COLO829 (cell line): Measurements from ENCODE around the gene KCTD1.
"Not testable (repeated sequence)": the region's sequence is repeated elsewhere in the genome, so short reads cannot be mapped to it uniquely, and the experiment has no call there.

Experiments
- DNase-seq: peaks from one replicate; pipeline ENCODE4 v3.0.0; 2012; ENCODE audit warnings: low spot score

Gene KCTD1

DNA sequence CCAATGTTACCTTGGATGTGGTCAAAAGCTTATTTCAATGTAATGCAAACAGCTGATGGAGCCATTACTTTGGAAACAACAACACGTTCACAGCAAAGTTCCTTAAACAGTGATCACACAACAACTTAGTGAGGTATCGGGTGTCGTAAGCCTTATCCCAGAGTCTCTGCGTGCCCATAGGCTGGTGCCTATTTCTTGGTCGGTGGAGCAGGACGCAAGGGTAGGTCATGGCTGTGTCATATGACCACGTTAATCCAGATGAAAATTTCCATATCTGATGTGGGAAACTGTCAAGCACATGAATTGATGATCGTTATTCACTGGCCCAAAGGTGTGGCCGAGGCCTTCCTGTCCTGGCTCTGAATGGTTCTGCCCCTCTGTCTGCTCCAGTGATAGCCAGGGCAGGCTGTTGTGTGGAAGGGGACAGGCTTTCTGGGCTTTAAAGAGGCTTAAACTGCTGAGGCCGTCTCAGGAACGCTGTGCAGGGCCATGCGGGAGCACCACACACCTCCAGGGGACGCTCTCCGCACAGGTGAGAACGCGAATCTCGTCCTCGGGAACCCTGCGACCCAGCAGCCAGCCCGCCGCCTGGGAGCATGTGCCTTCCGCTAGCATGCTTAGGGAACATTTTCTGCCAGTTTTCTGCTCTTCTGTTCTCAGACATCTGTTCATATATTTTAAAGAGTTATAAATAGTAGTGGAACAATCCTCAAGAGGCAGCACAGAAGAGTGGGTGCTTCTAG lies 90.6 kb downstream of the KCTD1 start:
- no peak for DNase-seq

DNA sequence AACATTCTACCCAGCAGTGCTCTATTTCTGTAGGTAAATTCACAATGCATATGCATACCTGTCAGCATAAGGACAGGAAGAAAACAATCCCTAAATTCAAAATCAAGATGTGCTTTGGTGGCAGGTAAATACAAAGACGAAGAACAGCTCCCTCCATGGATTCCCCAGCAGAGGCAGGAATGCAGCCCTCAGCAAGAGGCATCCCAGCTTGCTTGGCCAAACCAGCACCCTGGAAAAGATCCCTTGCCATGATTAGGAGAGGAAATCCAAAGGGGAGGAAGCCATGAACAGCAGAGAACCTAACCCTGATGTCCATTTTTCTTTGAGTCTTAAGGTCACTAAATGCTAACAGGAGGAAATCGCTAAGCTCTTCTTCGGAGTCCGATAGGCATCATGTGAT lies 91.2 kb downstream of the KCTD1 start:
- DNase-seq: no peak

DNA sequence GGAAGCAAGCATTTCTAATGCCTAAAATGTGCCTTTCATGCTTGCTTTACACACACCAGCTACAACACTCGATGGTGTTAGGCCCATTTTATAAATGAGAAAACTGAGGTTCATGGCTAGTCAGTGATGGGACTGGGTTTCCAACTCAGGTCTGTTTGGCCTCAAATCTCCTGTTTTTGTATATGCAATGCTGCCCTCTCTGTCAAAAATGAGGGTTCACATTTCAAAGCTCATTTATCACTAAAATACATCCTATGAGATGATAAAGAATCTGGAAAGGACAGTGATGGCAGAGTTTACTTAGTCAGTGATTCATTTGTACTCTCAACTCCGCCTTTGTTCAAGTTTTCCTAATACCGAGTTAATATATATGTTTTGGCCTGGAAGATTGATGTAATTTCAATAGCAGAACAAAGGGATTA lies 92.3 kb downstream of the KCTD1 start:
- no peak for DNase-seq

DNA sequence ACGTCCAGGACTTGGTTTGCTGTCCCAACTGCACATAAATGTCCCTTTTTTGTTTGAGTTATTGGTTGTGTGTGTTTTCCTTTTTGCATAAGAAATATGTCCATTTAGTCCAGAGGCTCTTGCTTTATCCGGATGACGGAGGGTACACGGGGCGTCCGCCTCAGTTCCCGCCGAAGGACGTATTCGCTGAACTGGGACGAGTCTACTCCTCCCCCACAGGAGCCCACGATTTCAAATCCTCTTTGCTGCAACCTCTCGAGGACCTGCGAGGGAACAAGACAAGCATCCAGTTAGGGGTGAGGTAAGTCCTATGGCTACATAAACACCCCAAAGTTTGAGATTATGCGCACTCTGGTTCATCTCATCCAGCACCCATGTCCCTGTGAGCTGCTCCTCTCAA lies 92.7 kb downstream of the KCTD1 start:
- no peak for DNase-seq

DNA sequence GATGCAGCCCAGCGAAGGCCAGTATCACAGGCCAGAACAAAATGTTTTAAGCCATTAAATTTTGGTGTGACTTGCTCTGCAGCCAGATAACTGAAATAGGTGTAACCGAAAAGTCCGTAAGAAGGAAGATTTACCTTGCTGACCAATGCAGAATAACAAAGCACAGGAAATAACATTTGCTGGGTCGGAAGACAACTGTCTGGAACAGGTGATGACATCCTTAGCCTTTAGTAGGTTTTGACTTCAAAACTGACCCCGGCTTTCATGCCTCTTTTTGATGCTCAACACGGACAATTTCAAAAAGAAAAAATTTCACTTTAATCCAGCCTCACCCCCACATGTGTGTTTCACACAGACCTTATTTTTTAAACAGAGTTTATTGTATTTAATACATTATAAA lies 93.7 kb downstream of the KCTD1 start:
- no peak for DNase-seq

DNA sequence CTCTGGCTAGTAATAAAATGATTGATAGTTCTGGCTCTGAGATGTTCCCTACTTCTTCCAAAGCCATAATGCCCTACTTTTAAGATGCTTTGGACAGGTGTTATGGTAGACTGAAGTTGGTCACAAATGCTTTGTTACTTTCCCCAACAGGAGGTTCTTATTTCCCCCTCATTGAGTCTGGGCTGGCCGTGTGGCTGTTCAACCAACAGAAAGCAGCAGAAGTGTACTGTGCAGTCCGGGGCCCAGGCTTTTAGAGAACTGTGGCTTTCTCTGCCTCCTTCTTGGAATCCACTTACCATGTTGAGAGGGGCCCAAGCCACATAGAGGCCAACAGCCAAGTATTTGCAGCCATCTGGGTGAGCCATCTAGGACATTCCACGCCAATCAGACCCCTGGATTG lies 94.2 kb downstream of the KCTD1 start:
- DNase-seq: no peak

DNA sequence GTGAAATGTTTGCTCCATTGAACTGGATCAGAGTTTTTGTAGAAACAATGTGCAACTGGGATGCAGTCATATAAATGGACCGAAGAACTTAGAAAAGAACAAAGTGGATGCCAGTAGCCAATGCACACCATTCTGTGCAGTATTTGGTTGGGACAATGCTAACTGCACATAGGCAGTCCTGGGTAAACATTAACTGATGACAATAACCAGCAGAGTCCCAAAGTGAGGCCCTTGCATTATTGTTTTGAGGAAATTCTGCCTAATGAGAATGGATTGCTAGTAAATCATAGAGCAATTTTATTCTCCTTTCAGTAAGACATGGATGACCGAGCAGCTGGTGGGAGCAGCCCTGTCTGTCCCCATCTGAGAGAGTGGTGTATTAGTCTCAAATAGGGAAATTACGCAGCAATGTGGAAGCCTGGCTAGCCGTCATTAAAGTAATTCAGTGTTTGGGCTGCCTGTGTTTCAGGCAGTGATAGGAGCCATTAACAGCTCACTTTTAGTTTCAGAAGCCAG lies 94.9 kb downstream of the KCTD1 start:
- no peak for DNase-seq

DNA sequence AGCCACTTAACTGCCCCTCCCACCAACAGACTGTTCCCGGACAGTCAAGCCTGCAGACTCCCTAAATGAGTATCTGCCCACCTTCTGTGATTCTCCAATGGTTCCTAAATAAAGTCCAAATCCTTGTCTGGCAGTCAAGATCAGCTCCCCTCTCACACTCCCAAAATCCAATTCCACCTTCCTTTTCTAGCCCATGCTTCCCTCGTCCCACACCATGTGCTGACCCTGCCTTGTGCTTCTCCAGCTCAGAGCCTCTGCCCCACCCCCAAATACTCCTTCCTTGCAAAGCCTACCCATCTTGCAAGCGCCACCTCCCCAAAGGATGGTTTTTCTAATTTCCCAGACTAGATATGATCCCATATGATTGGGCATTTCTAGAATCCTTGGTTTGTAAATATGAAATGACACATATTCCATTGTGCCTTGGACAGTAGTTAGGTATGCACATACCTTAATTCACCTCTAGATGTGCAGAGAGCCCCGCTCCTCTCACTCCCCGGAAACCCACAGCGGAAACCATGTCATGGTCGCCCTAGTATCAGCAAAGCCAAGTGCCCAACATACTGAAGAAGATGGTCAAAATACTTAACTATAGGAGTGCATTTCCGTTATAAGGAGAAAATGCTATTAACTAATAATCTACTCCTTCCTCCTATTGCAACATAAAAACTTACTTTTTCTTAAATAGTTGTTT lies 97.2 kb downstream of the KCTD1 start:
- DNase-seq: no peak

DNA sequence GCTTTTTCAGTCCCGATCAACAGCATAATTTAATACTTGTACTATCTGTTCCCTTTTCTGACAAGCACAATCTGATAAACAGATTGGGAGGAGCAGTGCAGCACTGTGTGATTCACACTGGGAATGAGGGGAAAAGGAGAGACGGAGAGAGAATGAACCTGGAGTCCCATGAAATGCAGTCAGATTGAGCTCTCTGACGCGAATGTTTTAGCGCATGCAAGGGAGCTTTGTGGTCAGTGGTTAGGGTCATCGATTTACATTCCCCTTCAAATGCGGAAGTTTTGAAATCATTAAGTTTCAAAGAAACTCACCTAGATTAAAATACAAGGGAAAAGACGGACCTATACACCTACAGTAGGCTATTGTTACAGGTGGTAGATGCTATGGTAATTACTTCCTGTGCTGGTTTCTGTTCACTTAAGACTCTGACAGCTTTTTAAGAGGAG lies 99.6 kb downstream of the KCTD1 start:
- DNase-seq: no peak

DNA sequence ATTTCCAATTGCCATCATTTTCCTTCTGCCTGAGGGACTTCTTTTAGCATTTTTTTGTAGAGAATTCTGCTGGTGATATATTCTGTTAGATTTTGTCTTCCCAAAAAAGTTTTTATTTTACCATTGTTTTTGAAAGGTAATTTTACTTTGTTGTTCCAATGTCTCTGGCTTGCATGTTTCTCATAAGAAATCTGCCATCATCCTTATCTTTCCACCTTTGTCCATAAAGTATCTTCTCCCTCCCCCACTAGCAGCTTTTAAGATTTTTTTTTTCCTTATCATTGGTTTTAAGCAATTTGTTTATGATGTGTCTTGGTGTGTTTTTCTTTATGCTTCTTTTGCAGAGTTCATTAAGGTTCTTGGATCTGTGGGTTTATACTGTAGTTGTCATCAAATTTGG lies 104.5 kb downstream of the KCTD1 start:
- no peak for DNase-seq

DNA sequence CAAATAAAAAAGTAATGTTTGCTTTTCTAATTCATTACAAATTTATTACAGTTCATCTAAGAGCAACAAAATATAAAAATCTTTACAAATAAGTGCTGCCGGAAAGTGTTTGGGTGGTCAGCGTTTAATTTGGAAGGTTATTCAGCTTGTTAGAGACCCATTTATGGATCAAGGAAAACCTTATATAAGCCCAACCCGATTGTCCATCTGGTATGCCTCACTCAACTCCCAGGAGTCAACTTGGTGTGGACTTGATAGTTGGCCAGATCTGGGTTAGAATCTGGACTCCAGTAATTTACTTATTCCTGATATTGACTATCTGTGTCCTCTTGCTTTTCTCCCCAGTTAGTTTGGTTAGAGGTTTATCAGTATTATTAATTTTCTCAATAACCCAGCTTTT lies 106.2 kb downstream of the KCTD1 start:
- DNase-seq: peak; percentile 23

DNA sequence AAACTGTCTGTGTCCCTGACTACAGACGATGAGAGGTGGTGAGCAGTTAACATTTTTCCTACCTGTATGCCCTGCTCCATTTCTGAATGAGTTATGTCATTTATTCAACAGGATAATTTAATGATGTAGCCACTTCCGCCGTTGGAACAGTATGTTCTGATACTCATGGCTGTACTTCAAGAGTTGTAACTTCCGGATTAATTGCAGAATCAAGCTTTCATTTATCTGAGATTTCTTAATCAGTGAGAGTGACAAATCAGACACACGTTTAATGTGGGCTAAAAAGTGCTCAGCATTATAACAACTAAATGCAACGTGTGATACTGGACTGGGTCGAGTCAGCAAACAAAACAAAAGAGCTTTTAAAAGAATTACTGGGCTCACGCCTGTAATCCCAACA lies 107.7 kb downstream of the KCTD1 start:
- no peak for DNase-seq

DNA sequence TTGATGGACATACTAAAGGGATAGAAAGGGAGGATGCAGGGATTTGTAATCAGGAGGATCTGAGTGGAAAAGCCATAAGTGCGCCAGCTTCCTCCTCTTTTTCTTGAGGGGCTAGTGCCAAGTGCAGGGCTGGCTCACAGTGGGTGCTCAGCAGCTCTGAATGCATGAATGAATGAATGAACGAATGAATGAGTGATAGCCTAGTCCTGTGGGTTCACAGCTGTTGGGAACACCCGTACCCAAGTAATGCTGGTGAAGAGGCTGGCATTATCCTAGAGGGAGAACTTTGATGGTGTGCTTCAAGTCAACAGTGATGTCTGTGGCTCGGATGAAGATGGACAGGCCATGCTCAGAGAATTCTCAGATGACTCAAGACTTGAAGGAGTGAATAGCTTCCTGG lies 108.8 kb downstream of the KCTD1 start:
- DNase-seq: no peak

DNA sequence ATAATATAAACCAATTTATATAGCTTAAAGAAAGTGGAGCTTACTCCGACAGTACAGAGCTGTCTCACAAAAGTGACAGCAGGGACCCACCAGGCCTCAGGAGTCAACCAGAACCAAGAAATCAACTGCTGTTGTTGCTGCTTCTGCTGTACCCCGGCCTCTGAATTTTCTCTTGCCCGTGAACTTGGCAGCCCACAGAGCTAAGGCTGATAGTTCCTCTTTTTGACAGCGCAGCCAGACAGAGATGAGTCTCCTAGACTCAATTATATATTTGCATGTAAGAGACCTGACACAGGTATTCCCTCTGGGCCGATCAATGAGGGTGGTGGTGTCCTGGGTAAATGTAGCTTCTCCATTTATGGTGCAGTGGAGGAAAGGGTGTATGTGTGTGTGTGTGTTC lies 109.4 kb downstream of the KCTD1 start:
- no peak for DNase-seq

DNA sequence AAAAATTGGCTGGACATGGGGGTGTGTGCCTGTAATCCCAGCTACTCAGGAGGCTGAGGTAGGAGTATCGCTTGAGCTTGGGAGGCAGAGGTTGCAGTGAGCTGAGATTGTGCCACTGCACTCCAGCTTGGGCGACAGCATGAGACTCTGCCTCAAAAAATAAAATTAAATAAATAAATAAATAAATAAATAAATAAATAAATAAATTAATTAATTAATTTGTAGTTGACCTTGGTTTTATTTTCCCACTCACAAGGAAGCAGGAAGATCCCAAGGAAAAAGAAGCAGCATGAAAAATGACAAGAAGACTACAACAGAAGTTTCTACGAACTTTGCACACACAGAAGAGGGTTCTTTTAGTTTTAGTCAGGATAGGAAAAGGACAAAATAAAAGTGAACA lies 110.7 kb downstream of the KCTD1 start:
- DNase-seq: not testable (repeated sequence)

DNA sequence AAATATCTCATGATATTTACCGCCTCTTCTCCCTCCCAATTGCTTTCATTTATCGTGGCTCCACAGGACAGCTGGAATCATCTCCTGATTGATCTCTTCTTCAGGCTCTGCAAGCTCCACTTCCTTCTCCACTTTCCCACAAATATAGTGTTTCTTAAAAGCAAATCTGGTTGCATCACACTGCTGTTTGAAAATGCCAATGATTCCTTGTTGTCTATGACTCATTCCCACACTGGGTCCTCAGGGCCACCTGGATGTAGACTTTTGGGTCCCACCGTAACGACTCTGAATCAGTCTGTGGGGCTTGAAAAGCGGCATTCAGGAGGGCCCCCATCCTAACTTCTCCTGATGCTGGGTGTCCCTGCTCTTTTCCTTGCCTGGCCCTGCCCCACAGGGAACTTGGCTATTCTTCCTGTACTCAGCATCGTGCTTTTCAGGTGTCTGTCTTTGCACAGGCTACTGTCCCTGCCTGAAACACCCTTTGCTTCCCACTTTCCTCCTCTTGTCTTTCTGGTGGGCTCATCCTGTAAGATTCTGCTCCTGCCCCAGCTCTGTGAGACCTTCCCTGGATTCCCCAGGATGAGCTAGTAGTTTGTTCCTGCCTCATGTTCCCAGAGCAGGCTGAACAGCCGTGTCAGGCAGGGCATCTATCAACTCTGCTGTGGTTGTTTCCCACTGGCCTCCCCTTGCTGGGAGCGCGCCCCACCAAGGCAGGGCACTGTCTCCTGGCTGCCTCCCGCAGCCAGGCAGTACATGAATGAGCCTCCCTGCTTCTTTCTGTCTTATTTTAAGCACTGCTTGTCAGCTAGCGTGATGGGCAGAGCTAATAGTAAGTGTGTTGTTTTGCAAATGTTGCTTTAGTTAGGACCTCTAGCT lies 111.9 kb downstream of the KCTD1 start:
- DNase-seq: peak; percentile 16

DNA sequence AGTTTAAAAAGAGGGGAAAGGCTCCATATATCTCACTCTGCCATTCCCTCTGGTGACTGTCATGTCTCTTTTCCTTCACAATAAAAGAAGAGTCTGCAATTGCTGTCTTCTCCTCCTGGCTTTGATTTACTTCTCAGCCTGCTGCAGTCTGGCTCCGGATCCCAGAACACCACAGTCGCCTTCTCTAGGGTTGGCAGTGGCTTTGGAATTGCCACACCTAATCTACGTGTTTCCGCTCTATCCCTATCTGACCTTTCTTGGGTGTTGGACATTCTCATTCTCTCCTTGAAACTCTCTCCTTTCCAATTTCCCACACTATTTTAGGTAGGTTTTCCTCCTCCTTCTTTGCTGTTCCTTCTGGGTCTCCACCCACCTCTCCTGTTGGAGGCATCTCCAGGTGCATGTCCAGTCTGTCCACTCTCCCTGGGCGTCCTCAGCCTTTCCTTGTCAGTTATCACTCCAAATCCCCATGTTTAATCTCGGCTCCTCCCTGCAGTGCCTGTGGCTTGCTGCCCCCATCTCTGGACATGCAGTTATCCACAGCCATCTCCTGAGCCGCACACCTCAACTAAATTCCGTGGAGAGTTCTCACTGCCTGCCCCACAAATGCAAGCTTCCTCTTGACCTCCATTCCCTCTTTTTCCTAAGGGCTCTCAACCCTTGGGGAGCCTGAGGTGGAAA lies 112.8 kb downstream of the KCTD1 start:
- DNase-seq: no peak

DNA sequence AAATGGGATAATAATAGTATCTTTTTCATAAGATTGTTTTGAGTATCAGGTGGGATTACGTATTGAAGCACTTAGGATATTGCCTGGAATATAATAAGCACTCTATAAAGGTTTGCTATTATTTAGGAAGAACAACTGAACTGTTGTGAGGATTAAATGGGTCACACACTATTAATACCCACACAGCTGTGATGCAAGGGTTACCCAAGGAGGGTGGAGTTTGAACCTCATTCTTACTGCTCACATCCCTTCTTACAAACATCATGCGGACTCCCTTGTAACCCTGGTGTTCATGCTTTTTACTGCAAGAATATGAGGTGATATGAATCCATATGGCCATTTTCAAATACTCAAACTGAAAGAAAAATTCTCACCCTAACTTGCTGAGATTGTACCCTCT lies 113.5 kb downstream of the KCTD1 start:
- no peak for DNase-seq

DNA sequence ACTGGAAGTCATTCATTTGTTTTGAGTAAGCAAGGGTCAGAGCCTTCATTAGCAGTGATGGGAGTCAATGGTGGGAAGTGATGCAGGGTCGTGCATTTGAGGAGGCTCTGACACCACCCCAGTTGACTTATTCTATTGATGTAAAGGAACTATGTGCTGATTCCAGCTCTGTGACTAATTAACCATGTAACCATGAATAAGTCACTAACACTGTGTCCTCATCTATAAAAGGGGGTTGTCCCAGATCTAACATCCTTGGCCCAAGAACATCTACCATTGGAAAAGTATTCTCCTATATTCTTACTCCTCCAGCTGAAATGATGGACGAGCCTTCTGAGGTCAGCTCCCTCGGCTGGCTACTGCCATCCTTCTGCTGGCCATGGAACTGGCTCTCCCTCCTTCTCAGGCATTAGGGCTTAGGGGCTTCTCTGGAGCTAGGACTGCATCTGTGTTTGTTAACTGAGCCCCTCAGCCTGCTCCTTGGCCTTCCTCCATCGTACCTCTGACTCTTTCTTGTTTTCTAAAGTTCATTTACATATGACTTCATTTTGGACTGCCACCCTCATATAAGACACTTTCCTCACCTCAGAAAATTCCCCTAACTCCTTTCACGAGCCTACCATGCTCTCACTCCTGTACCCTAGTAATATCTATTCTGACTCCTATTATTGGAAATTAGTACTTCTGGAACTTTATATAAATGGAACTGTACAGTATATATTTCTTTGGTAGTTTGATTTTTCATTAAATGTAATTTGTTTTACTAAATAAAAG lies 115.5 kb downstream of the KCTD1 start:
- DNase-seq: no peak

DNA sequence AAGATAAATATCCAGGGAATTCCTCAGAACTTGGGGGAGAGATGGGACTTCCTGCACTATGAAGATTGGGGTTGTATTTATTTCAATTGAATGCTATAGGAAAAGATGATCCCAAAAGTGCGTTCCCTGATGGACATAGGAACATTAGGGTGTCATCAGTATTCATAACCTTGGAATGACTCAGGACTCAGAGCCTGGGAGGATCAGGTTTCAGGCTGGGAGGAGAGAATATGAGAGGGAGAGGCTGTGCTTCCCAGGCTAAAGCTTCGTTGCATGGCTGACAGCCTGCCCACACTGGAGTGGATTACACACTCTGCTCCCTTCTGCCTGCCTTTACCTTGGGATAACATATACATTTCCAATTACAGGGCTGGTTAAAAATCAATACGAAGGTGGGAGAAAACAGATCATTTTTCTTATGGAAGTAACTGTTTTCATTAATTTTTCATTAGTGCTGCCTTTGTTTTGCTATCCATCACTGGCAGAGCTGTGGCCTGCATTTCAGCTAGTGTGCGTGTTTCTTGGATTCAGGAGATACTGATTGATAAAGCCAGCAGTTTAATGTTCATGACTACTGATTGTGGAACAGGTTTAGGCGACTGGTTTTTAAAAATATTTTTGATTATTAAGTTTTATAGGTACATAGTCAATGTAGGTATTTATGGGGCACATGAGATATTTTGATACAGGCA lies 118.7 kb downstream of the KCTD1 start:
- peak; percentile 59 for DNase-seq

DNA sequence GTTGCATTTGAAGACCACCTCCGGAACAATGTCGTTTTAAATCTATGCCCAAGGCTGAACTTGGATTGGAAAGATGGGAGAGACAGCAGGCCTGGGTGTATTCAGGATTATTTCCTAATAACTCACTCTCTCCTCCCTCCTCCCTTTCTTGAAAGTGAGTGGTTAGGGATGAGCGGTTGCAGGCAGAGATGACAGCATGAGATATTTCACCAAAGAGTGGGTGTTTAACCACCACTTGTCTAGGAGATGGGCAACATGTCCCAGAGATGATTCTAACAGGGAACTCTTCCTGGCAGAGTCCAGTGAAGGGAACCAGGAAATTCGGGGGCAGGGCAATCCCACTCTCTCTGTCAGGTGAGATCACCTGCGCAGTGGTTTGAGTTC lies 123.2 kb downstream of the KCTD1 start:
- no peak for DNase-seq
